Globus pallidus (tissue), 1 donor: Measurements from ENCODE around the gene FGF8.
A peak's percentile ranks its signal among the peaks of the same experiment; 100 is the strongest.

Experiments used
- DNase-seq: peaks from one replicate; pipeline ENCODE4 v3.0.0-alpha.2; 2015; ENCODE audit warnings: low spot score

Gene FGF8

DNA sequence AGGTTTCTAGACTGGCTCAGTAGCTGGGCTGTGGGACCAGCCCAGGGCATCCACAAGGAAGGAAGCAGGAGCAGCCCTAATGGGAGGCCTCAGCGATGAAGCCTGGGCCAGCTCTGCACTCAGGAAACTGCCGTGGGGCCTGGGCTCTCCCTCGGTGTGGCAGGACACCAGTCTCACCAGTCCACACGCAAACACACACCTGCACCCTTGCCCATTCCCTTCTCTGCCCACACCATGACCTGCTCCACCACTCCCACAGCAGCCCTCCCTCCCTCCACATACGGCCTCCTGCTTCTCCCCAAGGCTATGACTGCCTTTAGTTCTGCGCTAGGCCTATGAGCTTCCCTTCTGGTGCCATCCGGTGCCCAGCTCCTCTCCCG lies 7.1 kb downstream of the FGF8 start:
- no peak for DNase-seq

DNA sequence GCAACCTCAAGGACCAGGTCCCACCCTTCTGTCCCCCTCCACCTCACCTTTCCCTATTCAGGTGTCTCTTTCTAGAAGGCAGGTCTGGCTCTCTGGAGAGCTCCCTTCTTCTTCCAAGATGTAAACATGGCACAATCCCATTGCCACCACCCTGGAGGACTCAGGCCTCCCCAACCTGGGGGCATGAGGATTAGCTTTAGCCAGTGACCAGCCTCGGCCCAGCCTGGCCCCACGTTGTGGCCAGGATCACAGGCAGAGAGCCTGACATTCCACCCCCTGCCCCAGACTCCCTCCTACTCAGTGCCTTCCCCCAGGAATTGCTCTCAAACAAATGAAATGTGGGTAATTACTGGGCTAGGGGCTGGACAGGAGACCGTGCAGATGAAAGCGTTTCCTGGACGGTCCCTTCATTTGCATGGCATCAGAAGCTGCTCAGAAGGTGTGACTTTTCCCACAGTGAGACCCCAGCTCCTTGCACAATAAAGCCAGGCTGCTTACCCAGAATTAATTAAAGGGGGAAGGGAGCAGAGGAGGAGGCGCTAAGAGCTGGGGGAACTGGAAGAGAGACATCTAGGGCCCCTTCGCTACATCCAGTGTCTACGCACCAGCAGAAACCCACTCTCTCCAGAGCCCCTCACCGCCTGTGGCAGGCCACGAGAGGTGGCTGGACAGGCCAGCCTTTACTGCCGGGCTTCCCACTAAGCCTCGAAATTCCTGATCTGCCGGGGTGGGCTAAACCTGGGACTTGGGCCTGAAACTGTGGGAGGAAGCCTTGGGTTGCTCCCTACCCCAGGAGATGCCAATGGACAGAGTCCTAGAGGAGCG lies 7.7 kb downstream of the FGF8 start:
- no peak for DNase-seq

DNA sequence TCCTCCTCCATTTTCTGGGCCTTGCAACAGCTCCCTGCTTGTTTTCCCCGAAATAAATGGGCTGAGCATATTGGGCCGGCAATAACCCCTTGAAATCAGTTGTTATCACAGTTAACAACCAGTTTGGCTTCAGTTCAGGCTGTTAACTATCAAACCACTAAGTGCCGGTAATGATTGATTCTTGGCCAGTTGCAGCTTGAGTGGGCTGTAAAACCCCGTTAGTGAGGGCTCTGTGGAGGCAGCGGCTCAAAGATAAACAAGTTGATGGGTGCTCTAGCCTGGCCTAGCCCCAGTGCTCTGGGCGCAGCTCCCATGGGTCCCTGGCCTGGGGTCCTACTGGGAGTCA lies 8.3 kb downstream of the FGF8 start:
- DNase-seq, result no peak

DNA sequence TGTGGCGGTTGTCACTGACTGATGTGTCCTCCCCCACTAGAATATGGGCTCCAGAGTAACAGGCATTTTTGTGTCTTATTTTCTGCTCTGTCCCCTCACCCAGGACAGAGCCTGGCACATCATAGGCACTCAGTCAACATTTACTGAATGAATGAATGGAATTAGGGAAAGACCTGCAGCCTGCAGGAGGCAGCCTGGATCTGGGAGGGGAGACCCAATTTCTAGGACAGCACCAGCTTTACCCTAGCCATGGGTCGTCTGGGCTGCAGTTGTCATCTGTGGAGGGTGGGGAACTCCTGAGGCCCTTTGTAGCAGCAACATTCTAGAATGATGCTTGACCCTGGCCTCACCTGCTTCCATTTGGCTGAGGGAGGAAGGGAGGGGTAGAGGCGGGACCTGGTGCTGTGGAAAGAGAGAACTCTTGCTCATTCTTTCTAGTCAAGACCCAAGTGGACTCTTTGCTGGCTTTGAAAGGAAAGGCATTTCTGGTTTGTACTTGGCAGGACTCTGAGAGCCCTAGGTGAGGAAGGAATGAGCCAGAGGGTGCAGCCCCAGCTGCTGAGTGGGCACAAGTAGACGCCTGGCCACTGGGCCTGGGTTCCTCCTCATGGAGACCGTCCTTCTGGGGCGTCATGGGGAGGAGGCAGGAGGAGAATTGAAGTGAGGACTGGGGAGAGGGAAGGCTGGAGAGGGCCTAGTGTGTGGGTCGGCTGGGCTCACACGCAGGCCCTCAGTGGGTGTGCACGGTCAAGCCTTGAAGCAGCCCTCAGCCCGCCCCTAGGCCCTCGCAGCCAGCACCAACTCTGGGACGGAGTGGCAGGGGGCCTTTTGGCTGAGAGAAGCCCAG lies 8.9 kb downstream of the FGF8 start:
- no peak for DNase-seq

DNA sequence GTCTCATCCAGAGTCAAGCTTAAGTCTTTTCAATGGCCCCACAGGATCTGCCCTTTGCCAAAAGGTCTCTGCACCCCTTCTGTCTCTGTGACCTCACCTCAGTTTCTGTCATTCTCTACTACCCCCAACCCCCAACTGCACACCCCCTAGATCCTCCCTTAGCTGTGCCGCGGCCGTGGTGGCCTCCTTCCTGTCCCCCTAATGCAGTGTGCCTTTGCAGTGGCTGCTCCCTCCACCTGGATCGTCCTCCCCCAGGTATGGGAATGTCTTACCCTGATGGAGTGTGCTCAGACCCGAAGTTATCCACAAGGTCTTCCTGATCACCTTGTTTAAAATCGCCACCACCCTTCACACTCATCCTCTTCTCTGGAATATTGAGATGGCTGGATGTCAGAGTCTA lies 9.6 kb downstream of the FGF8 start:
- no peak for DNase-seq

DNA sequence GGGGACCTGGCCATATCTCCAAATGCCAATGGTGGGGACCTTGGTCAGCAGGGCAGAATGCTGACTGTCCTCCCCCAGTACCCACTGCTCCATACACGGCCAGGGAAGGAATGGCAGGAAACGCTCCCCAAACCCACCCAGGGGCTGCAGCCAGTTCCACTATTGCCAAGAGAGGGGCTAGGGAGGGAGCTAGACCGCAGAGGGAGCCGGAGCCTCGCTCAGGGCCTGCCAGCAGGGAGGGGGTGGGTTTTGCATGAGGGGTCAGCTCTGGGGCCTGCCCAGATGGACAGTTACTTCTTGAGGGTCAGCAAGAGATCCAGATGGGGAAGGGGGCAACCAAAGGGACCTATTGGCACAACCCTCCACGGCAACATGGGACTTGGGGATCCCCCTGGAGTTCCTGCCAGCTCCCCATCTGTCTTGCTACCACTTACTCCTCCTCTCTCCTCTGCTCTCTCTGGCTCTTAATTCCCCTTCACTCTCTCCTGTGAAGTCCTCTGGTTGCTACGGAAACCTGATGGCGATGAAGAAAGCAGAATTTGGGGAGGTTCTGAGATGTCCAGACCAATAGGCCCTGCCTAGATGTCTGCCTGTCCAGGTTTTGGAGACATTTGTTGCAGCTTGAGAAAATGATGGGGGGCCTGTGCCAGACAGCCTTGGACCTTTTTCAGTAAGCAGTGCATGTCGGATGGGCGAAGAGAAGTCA lies 12.6 kb downstream of the FGF8 start:
- DNase-seq, result no peak

DNA sequence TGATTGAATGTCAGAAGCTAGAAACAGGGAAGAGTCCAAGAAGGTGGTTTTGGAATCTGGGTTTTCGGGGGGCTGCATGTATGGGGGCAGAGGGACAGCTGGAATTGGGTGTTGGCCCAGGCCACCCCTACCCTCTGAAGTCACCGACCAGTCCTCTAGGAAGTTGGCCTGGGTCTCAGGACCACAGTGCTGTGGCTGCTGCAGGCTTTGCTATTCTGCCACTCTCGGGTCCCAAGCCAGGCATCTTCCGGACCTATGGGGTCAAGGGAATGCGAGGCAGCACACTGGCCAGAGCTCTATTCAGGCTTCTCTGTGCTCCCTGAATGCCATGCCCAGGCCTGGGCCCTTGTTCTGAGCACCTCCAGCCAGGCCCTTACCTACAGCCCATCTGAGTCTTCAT lies 13.2 kb downstream of the FGF8 start:
- DNase-seq, result no peak

DNA sequence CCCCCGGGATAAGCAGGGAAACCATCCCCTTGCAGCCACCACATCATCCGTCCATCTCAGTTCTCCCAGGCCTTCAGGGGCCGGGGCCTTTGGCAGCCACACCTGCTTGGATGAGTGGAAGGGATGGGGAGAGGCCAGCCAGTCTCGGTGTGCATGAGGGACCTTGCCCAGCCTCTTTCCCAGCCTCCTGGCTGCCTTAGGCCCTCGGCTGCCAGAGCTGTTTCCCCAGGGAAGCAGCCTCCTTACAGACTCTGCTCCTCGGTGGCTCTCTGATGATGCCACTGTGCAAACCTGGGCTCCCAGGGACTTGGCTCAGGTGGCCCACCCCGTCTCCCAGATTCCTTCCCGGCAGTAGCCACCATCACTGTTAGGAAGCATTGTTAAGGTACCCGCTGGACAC lies 14.7 kb downstream of the FGF8 start:
- DNase-seq, result no peak

DNA sequence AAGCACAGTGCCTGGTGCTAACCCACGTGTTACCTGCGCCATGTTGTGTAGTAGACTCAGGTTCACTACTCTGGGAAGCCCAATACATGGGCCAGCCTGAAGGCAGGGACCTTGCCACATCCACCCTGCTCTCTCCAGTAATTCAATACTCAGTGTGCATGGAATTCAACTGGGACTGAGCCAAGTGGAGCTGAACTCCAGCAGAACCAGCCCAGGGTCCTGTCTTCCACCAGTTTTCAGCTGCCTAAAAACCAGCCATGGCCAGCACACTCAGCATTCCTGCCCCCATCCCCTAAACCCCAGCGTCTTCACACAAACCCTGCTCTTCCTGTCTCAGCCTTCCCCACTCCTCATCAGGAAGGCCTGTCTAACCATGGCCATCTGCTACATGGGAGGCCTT lies 15.4 kb downstream of the FGF8 start:
- DNase-seq, result no peak

DNA sequence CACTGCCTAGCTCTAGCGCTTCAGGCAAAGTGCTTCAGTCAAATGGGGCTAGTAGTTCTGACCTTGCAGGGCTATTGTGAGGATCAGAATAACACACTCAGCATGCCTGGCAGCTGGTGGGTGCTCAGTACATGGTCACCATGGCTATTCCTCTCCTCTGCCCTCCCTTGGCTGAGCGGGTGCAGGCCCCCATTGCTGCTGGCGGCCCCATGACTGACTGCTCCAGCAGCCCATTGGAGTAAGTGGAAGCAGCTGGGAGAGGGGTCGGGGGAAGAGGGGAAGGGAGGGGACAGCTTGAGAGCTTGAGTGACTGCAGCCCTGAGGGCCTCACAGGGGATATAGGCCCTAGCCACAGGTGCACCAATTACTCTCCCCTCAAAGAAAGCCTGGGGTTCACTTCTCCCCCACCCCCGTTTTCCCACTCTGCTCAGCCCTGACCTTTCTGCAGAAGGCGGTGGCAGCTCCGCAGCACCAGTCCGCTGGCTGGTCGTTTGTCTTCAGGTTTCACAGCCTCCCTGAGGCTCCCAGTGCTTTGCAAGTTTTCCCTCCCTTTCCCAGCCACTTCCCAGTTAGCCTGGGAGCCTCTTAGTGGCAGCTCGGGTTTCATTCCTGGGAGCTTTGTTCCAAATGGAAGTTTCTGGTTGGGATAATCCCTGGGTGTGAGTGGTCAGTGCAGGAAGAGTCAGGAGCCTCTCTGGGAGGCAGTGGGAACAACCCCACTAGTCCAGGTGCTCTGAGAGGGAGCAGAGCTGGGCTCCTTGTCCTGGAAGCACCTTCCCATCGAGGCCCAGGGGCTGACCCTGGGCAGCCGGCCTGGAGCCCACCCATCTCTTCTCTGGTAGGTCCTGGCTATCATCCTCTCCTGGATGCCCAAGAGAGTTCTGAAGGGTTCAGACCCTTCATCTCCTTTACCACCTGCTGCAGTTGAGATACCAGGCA lies 16.3 kb downstream of the FGF8 start:
- no peak for DNase-seq

DNA sequence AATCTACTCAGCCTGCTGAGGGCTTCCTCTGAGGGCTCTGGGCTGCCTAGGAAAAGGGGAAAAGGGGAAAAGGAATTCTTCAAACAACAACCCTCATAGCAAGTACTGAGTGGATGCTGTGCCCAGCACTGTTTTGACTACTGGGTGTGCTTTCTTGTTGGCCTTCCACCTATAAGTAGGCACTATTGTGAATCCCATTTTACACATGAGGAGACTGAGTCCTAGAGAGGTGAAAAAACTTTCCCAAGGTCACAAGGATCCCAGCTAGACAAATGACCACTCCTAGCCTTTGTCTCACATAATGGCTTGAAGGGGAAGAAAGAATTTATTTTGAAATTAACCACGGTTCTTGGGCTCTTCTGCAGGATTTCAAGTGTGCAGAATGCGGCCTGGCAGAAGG lies 17.1 kb downstream of the FGF8 start:
- no peak for DNase-seq

DNA sequence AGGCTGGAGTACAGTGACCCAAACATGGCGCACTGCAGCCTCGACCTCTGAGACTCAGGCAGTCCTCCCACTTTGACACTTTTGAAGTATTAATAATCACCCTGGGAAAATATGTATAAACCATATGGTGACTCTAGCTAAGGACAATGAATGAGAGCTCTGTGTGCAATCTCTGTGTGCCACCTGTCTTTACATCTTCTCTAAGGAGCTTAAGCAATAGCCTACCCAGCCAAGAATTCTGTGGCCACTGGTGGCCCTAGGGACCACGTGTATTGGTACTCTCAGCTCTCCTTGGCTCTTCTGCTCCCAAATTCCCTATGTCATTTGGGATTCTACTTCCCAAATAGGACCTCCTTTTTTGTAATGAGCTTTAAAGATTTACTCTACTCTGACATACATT lies 23.7 kb downstream of the FGF8 start:
- no peak for DNase-seq

DNA sequence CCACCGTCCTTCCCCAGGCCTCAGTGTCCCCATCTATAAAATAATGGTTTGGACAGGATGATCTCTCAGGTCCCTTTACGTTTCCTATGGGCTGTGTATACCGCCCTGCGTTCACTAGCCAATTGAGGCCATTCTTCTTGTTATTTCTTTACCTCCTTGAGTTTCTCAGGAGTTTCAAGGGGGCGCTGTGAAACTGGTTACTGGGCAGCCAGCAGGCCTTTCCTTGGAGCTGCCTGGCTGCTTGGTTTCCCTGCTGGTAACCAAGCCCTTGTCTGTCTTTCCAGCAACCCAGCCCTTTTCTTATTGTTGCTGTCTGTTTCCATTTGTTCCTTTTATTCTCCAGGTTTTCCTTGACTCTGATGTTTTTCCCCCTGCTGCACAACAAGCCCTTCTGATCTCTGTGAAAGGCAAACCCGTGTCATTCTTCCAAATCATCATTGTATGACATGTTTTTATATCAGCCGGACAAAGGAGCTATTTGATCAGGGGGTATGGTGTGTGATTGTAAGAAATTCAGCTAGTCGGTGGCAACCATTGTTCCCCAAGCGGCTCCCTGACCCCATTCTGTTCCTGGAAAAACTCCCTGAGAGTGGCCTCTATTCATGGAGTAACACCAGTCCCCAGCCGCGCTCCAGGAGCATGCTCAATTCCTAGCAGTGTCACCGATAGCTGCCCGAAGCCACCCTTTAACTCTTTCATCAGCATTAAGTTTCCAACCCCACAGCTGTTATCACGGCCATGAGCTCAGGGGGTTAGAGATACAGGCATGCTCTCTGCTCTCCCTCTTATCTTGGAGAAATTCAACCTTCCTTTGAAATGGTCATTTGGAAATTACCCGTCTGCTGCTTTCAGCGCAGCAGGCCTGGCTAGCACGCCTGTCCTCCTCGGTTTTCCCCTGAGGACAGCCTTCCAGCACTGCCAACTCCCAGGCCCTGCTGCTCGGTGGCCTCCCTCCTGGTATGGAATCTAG lies 26.6 kb downstream of the FGF8 start:
- peak; percentile 6 for DNase-seq

DNA sequence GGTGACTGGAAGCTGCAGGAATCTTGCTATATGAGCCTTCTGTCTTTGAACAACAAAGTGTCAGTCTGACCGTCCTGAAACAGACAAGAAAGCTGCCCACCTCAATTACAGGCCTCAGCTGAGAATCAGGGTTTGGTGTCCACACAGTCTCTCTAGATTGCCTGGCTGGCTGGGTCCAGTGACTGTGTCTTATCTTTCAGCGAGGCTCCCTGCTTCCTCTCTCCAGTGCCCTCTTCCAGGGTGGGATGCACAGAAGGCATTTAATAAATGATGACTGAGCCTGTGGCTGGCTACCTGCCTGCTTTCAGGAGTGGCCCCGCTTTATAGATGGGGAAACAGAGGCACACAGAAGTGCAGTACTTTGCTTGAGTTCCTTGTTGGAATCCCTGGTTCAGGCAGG lies 27.4 kb downstream of the FGF8 start:
- DNase-seq, result no peak

DNA sequence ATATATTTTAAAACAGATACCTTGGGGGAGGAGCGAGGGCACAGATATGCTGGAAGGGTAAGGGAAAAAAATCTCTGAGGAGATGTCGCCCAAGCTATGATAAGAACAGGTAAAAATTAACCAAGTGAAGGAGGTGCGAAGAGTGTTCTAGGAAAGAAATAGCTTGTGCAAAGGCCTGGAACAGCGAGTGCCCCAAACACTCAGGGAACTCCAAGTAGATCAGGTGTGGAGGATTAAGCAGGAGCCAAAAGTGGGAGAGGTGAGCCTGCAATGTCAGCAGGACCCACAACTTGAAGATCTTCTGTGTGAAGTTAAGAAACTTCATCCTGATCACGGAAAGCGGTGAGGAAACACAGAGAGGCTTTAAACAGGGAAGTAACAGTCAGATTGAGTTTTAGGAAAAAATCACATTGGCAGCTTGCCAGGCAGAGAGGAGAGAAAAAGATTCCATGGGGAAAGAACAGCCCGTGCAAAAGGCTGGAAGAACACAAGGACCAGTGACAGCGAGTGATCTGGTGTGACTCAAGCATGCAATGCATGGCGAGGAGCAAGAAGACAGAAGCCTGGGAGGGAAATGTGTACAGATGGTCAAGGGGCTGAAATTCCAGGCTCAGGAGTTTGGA lies 30.7 kb downstream of the FGF8 start:
- no peak for DNase-seq

DNA sequence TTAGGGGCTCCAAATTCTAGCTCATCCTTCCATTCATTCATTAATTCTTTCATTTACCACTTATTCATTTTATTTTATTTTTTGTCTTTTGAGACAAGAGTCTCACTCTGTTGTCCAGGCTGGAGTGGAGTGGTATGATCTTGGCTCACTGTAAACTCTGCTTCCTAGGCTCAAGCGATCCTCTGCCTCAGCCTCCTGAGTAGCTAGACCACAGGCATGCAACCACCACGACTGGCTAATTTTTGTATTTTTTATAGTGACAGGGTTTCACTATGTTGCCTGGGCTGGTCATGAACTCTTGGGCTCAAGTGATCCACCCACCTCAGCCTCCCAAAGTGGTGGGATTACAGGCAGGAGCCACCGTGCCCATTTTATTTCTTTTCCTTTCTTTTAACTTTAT lies 31.6 kb downstream of the FGF8 start:
- no peak for DNase-seq

DNA sequence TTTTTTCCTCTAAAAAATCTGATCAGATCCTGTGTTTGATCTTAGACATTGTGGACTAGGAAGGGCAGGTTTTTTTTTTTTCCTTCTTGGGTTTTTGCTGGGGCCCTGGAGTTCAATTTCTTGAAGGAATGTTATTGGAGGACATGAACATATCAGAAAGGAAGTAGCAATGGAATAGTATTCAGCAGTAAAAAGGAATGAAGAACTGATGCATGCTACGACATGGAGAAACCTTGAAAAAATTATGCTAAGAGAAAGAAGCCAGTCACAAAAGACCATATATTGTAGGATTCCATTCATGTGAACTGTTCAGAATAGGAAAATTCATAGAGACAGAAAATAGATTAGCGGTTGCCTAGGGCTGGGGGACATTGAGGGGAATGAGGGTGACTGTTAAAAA lies 34.0 kb downstream of the FGF8 start:
- no peak for DNase-seq

DNA sequence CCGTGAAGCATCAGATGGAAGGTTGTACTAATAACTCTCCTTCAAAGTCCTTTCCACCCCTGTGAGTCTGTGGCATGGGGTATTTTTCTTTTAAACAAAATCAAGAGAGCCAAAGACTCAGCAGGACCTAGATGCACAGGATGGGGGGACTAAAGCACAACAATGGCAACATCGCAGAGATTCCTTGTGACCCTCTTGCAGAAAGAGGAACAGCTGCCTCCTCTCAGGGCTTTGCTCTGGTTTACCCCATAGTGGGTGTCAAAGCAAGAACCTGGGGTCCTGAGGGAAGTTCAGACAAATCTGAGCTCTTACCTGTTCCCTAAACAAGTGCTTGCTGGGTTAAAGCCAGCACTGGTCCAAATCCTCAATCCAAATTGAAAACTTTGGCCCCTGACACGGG lies 39.2 kb downstream of the FGF8 start:
- no peak for DNase-seq

DNA sequence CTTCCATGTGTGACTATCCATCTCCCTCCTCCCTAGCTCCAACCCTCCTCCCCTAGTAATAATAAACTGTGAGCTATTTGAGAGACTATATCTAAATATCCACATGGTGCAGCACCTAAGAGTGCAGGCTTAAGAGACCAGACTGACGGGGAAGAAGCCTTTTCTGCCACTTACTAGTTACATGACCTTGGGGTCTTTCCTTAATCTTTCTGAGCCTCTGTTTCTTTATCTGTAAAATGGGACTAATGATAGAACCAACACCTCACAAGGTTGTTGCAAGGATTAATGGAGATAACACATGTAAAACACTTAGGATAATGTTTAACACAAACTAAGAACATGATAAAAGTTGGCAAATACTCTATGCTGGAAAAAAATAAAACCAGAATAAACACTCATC lies 43.8 kb downstream of the FGF8 start:
- DNase-seq, result no peak

DNA sequence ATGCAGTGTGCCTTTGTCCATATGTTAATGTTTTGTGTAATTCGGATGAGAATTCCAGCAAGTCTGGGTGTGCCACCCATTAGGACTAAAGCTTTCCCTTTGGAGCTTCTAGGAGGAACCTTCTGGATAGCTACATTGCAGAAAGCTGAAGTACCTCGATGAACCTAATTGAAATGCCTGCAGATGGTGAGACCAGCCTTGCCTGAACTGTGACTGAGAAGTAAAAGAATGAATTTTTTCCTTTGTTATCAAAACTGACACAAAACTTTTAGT lies 49.9 kb downstream of the FGF8 start:
- no peak for DNase-seq
